Suprapubic skin (tissue), 4 donors: Measurements from ENCODE around the gene DCAF8. TPM values are rescaled to one million over a fixed set of nuclear protein-coding genes. Genes with fewer than 3 reads are reported as not detected.

Experiments used
- DNase-seq, 2 donors: peaks; one replicate each; pipeline ENCODE4 v3.0.0-alpha.2; 2019; ENCODE audit warnings: low spot score in 2 of 2
- H3K27ac ChIP-seq: fragments of 200-600 bp; sonication (generic); one replicate; pipeline ENCODE4 v1.5.1; 2019
- H3K27me3 ChIP-seq: fragments of 200-600 bp; sonication (generic); one replicate; pipeline ENCODE4 v1.5.1; 2019
- H3K36me3 ChIP-seq: fragments of 200-600 bp; sonication (generic); one replicate; pipeline ENCODE4 v1.5.1; 2019
- H3K4me1 ChIP-seq: fragments of 200-600 bp; sonication (generic); one replicate; pipeline ENCODE4 v1.5.1; 2019
- H3K4me3 ChIP-seq: fragments of 200-600 bp; sonication (generic); one replicate; pipeline ENCODE4 v1.5.1; 2019; ENCODE audit warnings: mild to moderate bottlenecking
- H3K9me3 ChIP-seq: fragments of 200-600 bp; sonication (generic); one replicate; pipeline ENCODE4 v1.5.1; 2019
- EP300 ChIP-seq: sonication (generic); formaldehyde crosslinking; IDR thresholded peaks from one replicate; pipeline ENCODE4 v1.6.1; 2017; ENCODE audit warnings: antibody characterized with exemption
- POLR2A ChIP-seq, 2 donors: fragments of 450-650 bp; IDR thresholded peaks; one replicate each; pipeline ENCODE4 v1.6.1; 2017; ENCODE audit warnings: antibody characterized with exemption in 2 of 2, mild to moderate bottlenecking in 2 of 2, moderate library complexity in 2 of 2
- POLR2AphosphoS5 ChIP-seq, 3 donors: sonication (generic); formaldehyde crosslinking; IDR thresholded peaks; one replicate each; pipeline ENCODE4 v1.6.1; 2017; ENCODE audit warnings: antibody characterized with exemption in 3 of 3
- WGBS: methylation state at CpG from one replicate; pipeline ENCODE4 v1.1.5; 2018; 5-methylcytosine and 5-hydroxymethylcytosine counted together
- total RNA-seq, 4 donors: library from RNA; depleted of rRNA; stranded (reverse); fragments of >200 nt; gene quantifications; one replicate each; pipeline ENCODE4 v1.1.0, GENCODE V29; 2016
- TF ChIP-seq, protein P1 (sequence below), 2 donors: fragments of 200-600 bp in 1 of 2; fragments of 450-650 bp in 1 of 2; sonication (generic) in 1 of 2; IDR thresholded peaks; one replicate each; pipeline ENCODE4 v1.5.1; 2016 to 2019; ENCODE audit warnings: antibody characterized with exemption in 2 of 2, mild to moderate bottlenecking in 1 of 2, moderate library complexity in 1 of 2

Gene DCAF8
- total RNA-seq, 4 donors from 2014 or later = 98.3 to 402 (median 125) TPM

DNA sequence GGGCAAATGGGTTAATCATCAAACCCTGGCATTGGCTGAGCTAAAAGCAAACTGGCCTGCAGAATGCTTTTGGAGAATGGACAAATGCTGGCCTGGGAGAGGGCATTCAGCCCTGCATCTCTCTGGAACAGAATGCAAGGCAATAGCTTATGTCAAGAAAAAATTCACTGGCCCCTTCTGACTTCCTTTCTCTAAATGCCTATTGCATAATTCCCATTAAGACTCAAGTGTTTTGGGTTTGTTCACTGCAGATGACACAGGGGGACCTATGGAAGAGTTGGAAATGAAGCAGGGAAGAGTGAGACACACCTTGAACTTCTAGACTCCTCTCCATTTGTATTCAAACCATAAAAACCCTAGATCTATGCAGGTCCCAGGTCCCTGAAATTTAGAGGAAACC is 41.3 kb downstream of the DCAF8 start:
- Histone ChIP-seq H3K4me3 (no peak overlapping the region), H3K4me1 (peaks cover 35% of the 10 kb centered on the region), H3K36me3 (peaks cover 93% of the 10 kb centered on the region), H3K27ac (no peak overlapping the region), H3K27me3 (no peaks in the 10 kb centered on the region), H3K9me3 (no peaks in the 10 kb centered on the region)
- TF ChIP-seq, protein P1, sequence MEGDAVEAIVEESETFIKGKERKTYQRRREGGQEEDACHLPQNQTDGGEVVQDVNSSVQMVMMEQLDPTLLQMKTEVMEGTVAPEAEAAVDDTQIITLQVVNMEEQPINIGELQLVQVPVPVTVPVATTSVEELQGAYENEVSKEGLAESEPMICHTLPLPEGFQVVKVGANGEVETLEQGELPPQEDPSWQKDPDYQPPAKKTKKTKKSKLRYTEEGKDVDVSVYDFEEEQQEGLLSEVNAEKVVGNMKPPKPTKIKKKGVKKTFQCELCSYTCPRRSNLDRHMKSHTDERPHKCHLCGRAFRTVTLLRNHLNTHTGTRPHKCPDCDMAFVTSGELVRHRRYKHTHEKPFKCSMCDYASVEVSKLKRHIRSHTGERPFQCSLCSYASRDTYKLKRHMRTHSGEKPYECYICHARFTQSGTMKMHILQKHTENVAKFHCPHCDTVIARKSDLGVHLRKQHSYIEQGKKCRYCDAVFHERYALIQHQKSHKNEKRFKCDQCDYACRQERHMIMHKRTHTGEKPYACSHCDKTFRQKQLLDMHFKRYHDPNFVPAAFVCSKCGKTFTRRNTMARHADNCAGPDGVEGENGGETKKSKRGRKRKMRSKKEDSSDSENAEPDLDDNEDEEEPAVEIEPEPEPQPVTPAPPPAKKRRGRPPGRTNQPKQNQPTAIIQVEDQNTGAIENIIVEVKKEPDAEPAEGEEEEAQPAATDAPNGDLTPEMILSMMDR (IDR thresholded peaks at IDR 0.05) = no peak
- TF ChIP-seq POLR2A (IDR thresholded peaks at IDR 0.05) (no peak), EP300 (no peak), POLR2AphosphoS5 (IDR thresholded peaks at IDR 0.05) (no peak)
- DNase-seq = no peak

DNA sequence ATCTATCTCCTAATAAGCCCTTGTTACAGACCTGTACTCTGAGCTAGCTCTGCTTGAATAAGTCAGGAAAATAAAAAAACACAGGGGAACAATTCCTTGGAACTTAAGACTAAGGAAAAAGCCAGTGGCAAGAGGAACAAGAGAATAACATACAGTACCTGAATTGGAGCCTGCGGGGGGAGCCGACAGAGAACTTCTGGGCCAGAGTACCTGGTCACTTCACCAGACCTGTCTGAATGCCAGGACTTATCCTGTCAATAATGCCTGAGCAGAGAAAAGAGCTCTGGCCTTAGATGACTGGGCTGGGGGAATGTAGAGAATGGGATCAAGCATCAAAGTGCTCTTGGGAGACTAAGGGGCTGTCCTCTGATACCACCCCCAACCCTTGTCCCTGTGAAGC is 42.0 kb downstream of the DCAF8 start:
- H3K9me3 ChIP-seq = no peaks in the 10 kb centered on the region
- H3K4me1 ChIP-seq = peaks cover 35% of the 10 kb centered on the region
- TF ChIP-seq POLR2A (IDR thresholded peaks at IDR 0.05) = no peak
- no peak for TF ChIP-seq EP300
- TF ChIP-seq POLR2AphosphoS5 (IDR thresholded peaks at IDR 0.05) = no peak
- TF ChIP-seq, protein P1 (IDR thresholded peaks at IDR 0.05) = no peak
- no peaks in the 10 kb centered on the region for H3K27me3 ChIP-seq
- 88% methylated on average over 2 of the region's 2 CpGs for WGBS
- peaks cover 93% of the 10 kb centered on the region for H3K36me3 ChIP-seq
- no peak overlapping the region for H3K4me3 ChIP-seq
- no peak for DNase-seq
- no peak overlapping the region for H3K27ac ChIP-seq

DNA sequence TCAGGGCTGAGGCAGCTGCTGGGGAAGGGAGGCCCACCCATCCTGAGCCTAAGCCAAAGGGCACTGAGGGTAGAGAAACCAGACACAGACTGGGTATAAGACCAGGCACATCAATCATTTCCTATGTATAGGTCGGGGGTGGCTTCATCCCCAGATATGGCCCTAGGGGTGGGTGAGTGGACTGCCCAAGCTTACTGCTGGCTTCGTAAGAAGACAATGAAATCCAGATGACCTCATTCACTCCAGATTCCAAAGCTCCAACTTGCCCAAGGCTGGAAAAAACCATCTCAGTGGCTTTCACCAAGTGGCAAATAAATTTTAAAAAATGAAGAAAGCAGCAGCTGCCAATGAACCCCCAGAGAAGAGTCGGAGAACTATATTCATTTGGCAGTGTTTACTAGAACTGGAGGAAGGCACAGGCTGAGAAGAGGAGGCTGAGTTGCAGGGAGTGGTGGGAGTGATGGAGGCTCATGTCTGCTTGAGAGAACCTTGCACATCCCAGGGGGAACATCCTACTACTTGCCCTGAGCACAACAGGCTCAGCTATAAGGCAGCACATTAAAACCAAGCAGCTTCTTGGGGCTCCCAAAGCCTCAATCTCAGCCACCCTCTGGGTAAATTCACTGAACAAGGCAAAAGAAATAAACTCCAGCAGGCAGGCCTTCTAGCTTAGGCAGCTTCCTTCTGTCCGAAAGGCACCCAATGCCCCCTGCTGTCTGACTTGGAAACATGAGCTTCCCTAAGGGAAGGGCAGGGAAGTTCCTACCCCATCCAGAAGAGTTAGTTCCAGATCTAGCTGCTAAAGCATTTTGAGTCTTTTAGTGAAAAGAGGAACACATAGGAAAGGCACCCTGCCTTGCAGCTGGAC is 43.1 kb downstream of the DCAF8 start:
- peaks cover 92% of the 10 kb centered on the region for H3K36me3 ChIP-seq

DNA sequence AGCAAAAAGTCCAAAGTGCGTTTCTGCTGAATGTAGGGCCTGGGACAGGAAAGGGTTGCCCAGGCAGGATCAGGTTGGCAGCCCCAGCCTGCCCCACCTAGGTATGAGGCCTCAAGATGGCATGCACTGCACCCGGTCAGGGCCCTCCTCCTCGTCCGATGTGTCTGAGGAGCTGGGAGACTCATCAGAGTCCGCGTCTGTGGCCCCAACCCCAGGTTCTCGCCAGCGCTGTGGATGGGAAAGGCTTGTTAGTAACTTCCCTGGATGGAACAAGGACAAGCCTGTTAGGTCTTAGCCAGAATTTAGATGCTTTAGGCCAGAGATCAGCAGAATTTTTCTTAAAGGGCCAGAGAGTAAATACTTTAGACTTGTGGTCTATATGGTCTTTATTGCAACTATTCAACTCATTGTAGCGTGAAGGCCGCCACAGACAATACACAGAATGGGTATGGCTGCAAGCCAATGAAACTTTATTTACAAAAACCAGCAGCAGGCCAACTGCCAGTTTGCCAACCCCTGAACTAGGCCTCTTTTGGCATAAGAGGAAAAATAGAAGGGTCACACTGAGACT is 44.8 kb downstream of the DCAF8 start:
- Histone ChIP-seq H3K27me3 (no peaks in the 10 kb centered on the region), H3K36me3 (peaks cover 92% of the 10 kb centered on the region), H3K27ac (peak overlapping the region; percentile 13), H3K9me3 (no peaks in the 10 kb centered on the region), H3K4me1 (peaks cover 46% of the 10 kb centered on the region), H3K4me3 (no peak overlapping the region)
- DNase-seq = no peak
- TF ChIP-seq EP300 (no peak), POLR2A (IDR thresholded peaks at IDR 0.05) (no peak), POLR2AphosphoS5 (IDR thresholded peaks at IDR 0.05) (no peak)
- TF ChIP-seq, protein P1 (IDR thresholded peaks at IDR 0.05) = no peak
- 42% methylated on average over 10 of the region's 10 CpGs for WGBS

More for the DNA sequence above, 43.1 kb downstream of the DCAF8 start:
- TF ChIP-seq EP300 = no peak
- no peak for TF ChIP-seq POLR2A (IDR thresholded peaks at IDR 0.05)
- TF ChIP-seq POLR2AphosphoS5 (IDR thresholded peaks at IDR 0.05) = no peak
- TF ChIP-seq, protein P1 (IDR thresholded peaks at IDR 0.05) = peak in 1 of 2 donors; percentile 54
- 33% methylated on average over 4 of the region's 4 CpGs for WGBS
- DNase-seq = no peak
- Histone ChIP-seq H3K27ac (peak overlapping the region; percentile 24), H3K4me1 (peaks cover 43% of the 10 kb centered on the region), H3K27me3 (no peaks in the 10 kb centered on the region), H3K9me3 (no peaks in the 10 kb centered on the region), H3K4me3 (no peak overlapping the region)

DNA sequence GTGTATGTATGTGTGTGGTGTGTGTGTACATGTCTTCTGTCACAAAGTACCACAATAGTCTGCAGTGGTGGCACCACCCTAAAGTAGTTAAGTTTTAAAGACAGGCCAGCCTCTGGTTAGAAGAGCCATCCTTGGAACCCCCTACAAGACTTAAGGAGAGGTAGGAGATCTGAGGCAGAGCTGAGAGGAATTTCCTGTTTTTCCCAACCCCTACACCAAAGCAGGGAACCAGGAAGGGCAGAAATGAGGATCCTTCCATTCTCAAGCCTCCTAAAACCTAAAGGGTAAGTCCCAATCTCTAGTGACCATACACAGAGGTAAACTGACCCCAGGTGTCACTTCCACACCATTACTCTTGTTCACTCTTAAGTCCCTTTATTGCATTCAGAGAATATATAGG is 46.0 kb downstream of the DCAF8 start:
- Histone ChIP-seq H3K4me3 (no peak overlapping the region), H3K4me1 (peaks cover 46% of the 10 kb centered on the region), H3K27me3 (no peaks in the 10 kb centered on the region), H3K36me3 (peaks cover 90% of the 10 kb centered on the region), H3K9me3 (no peaks in the 10 kb centered on the region), H3K27ac (no peak overlapping the region)
- no peak for DNase-seq
- no peak for TF ChIP-seq POLR2AphosphoS5 (IDR thresholded peaks at IDR 0.05)
- TF ChIP-seq, protein P1 (IDR thresholded peaks at IDR 0.05) = no peak
